ENCODE results near the gene MMP17.

- TF ChIP-seq POLR2AphosphoS5 (IDR thresholded peaks at IDR 0.05) (no peak), CTCF (IDR thresholded peaks at IDR 0.05) (no peak), POLR2A (IDR thresholded peaks at IDR 0.05) (no peak)
Measured at GRCh38 chr12:131799195-131799594, 29.0 kb upstream of the MMP17 start.
